ENCODE data around the gene GTF2H4.

DNA sequence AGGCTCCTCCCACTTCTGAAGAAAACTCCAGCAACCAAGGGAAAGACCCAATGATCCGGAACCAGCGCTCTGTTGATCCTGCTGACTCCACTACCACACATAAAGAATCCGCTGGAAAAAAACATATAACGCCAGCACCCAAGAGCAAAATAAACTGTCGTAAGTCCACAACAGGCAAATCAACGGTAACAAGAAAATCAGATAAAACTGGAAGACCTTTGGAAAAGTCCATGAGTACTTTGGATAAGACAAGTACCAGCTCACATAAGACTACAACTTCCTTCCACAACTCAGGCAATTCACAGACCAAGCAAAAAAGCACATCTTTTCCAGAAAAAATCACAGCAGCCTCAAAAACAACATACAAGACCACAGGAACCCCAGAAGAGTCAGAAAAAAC lies 40.8 kb downstream of the GTF2H4 start:
- TF ChIP-seq, protein P1, sequence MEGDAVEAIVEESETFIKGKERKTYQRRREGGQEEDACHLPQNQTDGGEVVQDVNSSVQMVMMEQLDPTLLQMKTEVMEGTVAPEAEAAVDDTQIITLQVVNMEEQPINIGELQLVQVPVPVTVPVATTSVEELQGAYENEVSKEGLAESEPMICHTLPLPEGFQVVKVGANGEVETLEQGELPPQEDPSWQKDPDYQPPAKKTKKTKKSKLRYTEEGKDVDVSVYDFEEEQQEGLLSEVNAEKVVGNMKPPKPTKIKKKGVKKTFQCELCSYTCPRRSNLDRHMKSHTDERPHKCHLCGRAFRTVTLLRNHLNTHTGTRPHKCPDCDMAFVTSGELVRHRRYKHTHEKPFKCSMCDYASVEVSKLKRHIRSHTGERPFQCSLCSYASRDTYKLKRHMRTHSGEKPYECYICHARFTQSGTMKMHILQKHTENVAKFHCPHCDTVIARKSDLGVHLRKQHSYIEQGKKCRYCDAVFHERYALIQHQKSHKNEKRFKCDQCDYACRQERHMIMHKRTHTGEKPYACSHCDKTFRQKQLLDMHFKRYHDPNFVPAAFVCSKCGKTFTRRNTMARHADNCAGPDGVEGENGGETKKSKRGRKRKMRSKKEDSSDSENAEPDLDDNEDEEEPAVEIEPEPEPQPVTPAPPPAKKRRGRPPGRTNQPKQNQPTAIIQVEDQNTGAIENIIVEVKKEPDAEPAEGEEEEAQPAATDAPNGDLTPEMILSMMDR (IDR thresholded peaks at IDR 0.05 in 4 of 5, conservative IDR thresholded peaks at IDR 0.05 in 1 of 5): no peak
- TF ChIP-seq POLR2A (IDR thresholded peaks at IDR 0.05): no peak
